Measurements from ENCODE around the gene INSYN2B.

GRCh38 chr5:169848271-169848670 lies 132.0 kb downstream of the INSYN2B start:
- TF ChIP-seq CTCF (conservative IDR thresholded peaks at IDR 0.05; ENCODE audit: low read depth, low read length): no peak
- no peak for TF ChIP-seq EZH2phosphoT487 (IDR thresholded peaks at IDR 0.05; ENCODE audit: borderline replicate concordance, low read length)
